HepG2 (cell line): Measurements from ENCODE around the gene STX4. TPM values are rescaled to one million over a fixed set of nuclear protein-coding genes. Genes with fewer than 3 reads are reported as not detected.

Experiments used
- AGO1 ChIP-seq: fragments of 200-400 bp; formaldehyde crosslinking; IDR thresholded peaks from 2 replicates; pipeline ENCODE4 v1.6.1; 2017; ENCODE audit warnings: mild to moderate bottlenecking, low read depth, low read length, moderate library complexity; ENCODE audit not compliant: poor library complexity, severe bottlenecking
- CEBPB ChIP-seq: IDR thresholded peaks from 2 replicates; pipeline ENCODE4 v1.6.1; 2011; ENCODE audit warnings: low read depth, low read length, improper control_type of control experiment, borderline replicate concordance
- DZIP1 ChIP-seq: sonication (generic); formaldehyde crosslinking; IDR thresholded peaks from 2 replicates; pipeline ENCODE4 v1.5.0; 2020; ENCODE audit warnings: mild to moderate bottlenecking, missing genetic modification reagents
- PLRG1 ChIP-seq: fragments of 450-650 bp; conservative IDR thresholded peaks from 2 replicates; pipeline ENCODE4 v1.6.1; 2016
- SYNCRIP ChIP-seq: fragments of 200-400 bp; formaldehyde crosslinking; IDR thresholded peaks from 2 replicates; pipeline ENCODE4 v1.6.1; 2018; ENCODE audit warnings: mild to moderate bottlenecking, low read depth, low read length; ENCODE audit not compliant: insufficient read depth
- TEAD3 ChIP-seq: optimal IDR thresholded peaks from 2 replicates; pipeline ENCODE3; 2016; ENCODE audit warnings: borderline replicate concordance
- TEF ChIP-seq: sonication (generic); formaldehyde crosslinking; IDR thresholded peaks from 2 replicates; pipeline ENCODE4 v1.5.0; 2020; ENCODE audit warnings: missing genetic modification reagents
- TFAP4 ChIP-seq: sonication (generic); IDR thresholded peaks from 2 replicates; pipeline ENCODE4 v1.6.1; 2016; ENCODE audit warnings: low read depth, borderline replicate concordance
- THAP9 ChIP-seq: sonication (generic); formaldehyde crosslinking; IDR thresholded peaks from 2 replicates; pipeline ENCODE4; 2020; ENCODE audit warnings: missing genetic modification reagents, mild to moderate bottlenecking, borderline replicate concordance
- ZNF414 ChIP-seq: sonication (generic); formaldehyde crosslinking; IDR thresholded peaks from 2 replicates; pipeline ENCODE4 v1.5.0; 2020; ENCODE audit warnings: missing genetic modification reagents
- ZNF570 ChIP-seq: sonication (generic); formaldehyde crosslinking; IDR thresholded peaks from 2 replicates; pipeline ENCODE4 v1.4.0; 2020; ENCODE audit warnings: mild to moderate bottlenecking, missing genetic modification reagents, borderline replicate concordance
- ZNF577 ChIP-seq: sonication (generic); formaldehyde crosslinking; IDR thresholded peaks from 2 replicates; pipeline ENCODE4 v1.4.0; 2020; ENCODE audit warnings: mild to moderate bottlenecking, low read depth, missing genetic modification reagents, borderline replicate concordance
- polyA plus RNA-seq, 8 experiments: library from polyadenylated mRNA; depleted of rRNA in 3 of 8; stranded (reverse) in 7 of 8; unstranded in 1 of 8; fragments of >200 nt; fragmentation: Illumina TruSeq in 4 of 8; extraction: Trizol in 4 of 8; gene quantifications; 2 replicates each; pipeline versions ENCODE4 v1.2.1 to v1.2.3, GENCODE V29; 2011 to 2016; ENCODE audit warnings: low read depth in 4 of 8, missing spikeins in 1 of 8, mixed read lengths in 1 of 8; ENCODE audit not compliant: insufficient read depth in 1 of 8
- total RNA-seq, 5 experiments: library from RNA; depleted of rRNA; stranded (reverse); fragments of >200 nt; fragmentation: Illumina TruSeq; extraction: Trizol; gene quantifications; 2 replicates each; pipeline ENCODE4 v1.2.3, GENCODE V29; 2016; ENCODE audit warnings: low read depth in 1 of 5
- TF ChIP-seq, protein P1 (sequence below): sonication (generic); formaldehyde crosslinking; IDR thresholded peaks from 2 replicates; pipeline ENCODE4 v1.4.0; 2020; ENCODE audit warnings: mild to moderate bottlenecking, missing genetic modification reagents

The STX4 gene
- total and polyA plus RNA-seq, 2 of the 13 experiments (the other 11 are each of a cell fraction or from before 2014, with no cell fraction given), result 29.2 to 34.6 TPM

DNA sequence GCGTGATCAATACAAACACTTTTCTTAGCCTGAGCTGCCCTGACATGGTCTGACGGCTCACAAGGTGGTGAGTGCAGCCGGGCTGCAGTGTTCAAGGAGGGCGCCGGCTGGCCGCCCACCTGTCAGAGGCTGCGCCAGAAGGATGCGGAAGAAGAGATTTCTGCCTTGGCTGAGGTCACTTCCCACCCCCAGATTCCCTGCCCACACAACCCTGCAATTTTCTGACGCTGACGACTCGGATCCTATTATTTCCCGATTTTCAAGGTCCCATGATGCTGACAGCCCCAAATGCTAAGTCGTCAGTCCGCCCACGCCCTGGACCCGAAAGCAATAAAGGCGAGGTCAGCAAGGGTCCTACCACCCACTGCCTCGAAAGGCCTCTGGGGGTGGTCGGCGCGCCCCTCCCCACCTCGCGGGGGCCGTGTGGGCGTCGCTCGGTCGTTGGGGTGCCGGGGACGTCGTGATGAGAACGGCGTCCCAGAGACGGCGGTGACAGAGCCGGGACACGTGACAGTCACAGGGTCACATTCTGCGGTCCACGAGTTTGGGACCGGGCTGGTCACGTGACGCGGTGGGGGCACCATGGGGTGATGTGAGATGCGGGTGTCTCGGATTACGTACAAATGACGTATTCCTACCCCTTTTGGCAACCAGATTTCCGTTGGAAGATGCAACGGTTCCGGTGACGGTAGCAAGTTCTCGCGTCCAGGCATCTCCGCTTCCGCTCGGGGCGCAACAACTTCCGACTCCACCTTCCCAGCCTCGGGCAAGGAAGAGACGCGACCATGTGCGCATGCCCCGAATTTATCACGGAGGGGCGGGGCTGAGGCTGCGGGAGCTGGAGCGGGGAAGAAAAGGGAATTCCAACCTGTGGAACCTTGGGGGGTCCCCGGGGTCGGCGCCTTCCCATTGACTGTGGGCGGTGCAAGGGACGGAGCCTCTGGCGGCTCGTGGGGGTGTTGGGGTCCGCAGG is at the start of gene STX4 (continued):
- TF ChIP-seq DZIP1 (CRISPR knock-in tag) (no peak), THAP9 (CRISPR knock-in tag) (peak; percentile 86; the same call in 1 of the 2 replicates), TEF (CRISPR knock-in tag) (0 out of 2 replicates have a peak, but pooled peaks have one; percentile 36), CEBPB (no peak), AGO1 (peak; percentile 13), ZNF577 (CRISPR knock-in tag) (no peak), PLRG1 (no peak), ZNF570 (no peak), SYNCRIP (no peak), TFAP4 (0 out of 2 replicates have a peak, but pooled peaks have one; percentile 1), ZNF414 (CRISPR knock-in tag) (peak; percentile 90), TEAD3 (CRISPR knock-in tag) (peak; percentile 82)
- TF ChIP-seq, protein P1, sequence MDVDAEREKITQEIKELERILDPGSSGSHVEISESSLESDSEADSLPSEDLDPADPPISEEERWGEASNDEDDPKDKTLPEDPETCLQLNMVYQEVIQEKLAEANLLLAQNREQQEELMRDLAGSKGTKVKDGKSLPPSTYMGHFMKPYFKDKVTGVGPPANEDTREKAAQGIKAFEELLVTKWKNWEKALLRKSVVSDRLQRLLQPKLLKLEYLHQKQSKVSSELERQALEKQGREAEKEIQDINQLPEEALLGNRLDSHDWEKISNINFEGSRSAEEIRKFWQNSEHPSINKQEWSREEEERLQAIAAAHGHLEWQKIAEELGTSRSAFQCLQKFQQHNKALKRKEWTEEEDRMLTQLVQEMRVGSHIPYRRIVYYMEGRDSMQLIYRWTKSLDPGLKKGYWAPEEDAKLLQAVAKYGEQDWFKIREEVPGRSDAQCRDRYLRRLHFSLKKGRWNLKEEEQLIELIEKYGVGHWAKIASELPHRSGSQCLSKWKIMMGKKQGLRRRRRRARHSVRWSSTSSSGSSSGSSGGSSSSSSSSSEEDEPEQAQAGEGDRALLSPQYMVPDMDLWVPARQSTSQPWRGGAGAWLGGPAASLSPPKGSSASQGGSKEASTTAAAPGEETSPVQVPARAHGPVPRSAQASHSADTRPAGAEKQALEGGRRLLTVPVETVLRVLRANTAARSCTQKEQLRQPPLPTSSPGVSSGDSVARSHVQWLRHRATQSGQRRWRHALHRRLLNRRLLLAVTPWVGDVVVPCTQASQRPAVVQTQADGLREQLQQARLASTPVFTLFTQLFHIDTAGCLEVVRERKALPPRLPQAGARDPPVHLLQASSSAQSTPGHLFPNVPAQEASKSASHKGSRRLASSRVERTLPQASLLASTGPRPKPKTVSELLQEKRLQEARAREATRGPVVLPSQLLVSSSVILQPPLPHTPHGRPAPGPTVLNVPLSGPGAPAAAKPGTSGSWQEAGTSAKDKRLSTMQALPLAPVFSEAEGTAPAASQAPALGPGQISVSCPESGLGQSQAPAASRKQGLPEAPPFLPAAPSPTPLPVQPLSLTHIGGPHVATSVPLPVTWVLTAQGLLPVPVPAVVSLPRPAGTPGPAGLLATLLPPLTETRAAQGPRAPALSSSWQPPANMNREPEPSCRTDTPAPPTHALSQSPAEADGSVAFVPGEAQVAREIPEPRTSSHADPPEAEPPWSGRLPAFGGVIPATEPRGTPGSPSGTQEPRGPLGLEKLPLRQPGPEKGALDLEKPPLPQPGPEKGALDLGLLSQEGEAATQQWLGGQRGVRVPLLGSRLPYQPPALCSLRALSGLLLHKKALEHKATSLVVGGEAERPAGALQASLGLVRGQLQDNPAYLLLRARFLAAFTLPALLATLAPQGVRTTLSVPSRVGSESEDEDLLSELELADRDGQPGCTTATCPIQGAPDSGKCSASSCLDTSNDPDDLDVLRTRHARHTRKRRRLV (CRISPR knock-in tag), result 0 out of 2 replicates have a peak, but pooled peaks have one; percentile 49
